Erythroblast (primary cell): Measurements from ENCODE around the gene SLC16A1.
A peak's percentile ranks its signal among the peaks of the same experiment; 100 is the strongest.

ENCODE experiments used
- DNase-seq, 2 experiments: peaks; one replicate each; lab custom pipeline; 2025; lab: John Stamatoyannopoulos, UW
- GATA1 ChIP-seq: IDR thresholded peaks from 2 replicates; pipeline ENCODE4 v1.6.1; 2011; ENCODE audit warnings: low read depth, mild to moderate bottlenecking, control low read depth, low read length, moderate library complexity
- POLR2A ChIP-seq: IDR thresholded peaks from 2 replicates; pipeline ENCODE4 v1.6.1; 2011; ENCODE audit warnings: mild to moderate bottlenecking, low read length

SLC16A1 gene

DNA sequence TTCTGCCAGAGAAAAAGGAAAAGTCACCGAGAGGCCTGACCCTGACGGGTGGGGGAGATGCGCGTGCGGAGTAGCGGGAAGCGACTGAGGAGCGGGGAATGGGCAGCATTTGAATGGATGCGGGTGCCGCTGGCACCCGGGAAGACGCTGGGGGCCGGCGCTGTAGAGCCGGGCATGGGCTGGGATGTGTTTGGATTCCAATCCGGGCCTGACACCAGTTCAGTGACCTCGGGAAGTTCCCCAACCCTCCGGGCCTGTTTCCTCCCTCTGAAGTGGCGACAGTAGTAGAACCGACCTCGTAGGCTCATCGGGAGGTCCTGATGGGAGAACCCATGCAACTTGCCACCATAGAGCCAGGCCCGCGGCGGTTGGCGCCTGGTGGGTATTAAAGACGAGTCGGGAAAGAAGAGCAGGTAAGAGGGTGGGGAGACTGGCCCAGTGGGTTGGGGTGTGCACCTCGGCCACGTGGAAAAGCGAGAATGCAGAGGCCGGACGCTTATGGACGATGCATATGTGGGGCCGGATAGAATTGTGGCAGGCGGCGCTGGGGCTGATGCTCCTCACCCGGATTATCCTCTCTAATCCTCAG lies 642 bp upstream of the SLC16A1 start:
- peak; percentile 61 to 63 for DNase-seq
- TF ChIP-seq POLR2A: no peak
- TF ChIP-seq GATA1: no peak

DNA sequence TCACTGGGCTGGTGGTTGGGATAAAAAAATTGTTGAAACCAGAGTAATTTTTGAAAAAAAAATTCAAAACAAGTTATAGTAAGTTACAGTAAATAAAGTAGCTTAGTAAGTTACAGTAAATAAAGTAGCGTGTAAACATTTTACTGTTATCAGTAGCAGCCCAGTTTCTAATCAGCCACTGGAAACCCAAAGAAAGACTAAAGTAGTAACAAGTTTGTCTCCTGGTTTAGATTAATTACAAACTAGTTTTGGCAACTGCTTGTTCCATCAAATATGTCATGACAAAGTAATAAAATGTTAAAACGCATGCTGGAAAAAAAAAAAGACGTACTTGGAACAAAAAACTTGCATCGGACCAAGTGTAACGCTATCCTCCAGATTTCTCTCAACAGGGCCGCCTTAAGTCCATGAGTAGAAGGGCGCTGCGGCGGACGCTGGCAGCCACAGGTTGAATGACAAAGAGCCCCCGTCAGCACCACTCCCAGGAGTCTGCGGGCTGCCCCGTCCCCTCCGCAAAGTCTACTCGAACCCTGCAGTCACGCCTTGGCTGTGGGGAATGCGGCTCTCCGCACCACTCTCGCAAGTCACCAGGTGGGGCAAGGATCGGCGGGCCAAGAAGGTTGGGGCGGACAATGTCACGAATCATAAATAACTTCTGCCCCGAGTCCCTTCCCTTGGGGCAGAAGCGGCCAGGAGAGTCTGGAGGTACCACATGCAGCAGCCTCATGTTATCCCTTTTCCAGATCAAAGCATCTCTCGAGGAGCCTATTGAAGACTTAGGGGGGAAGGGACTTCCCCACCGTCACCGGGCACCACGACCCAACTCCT lies 837 bp downstream of the SLC16A1 start:
- DNase-seq: peak; percentile 80 to 83
- no peak for TF ChIP-seq POLR2A
- no peak for TF ChIP-seq GATA1

DNA sequence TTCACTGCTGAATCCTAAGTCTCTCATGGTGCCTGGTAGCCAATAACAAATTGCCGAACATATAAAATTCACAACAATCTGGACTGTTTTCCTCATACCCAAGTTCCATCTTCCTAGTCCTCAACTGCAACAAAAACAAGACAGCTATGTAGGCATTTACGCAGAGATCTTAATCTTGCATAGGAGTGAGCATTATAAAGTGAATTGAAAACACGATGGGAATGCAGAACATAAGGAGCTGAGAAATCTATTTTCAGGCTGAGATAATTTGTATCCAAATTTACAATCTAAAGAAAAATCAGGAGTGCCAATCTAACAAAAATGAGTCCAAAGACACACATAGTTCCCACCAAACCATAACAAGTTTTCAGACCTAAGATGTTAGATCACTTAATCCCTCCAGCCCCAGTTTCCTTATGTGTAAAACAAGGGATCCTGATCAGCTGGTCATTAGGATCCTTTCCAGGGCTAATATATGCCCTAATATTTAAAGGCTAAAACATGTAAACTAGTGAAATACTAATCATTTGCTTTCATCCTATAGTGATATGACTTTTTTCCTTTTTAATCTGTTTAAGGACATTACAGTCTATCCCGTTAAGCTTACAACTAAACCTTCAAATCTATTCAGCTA lies 1.9 kb downstream of the SLC16A1 start:
- TF ChIP-seq POLR2A: no peak
- no peak for TF ChIP-seq GATA1
- peak; percentile 9 to 44 for DNase-seq

DNA sequence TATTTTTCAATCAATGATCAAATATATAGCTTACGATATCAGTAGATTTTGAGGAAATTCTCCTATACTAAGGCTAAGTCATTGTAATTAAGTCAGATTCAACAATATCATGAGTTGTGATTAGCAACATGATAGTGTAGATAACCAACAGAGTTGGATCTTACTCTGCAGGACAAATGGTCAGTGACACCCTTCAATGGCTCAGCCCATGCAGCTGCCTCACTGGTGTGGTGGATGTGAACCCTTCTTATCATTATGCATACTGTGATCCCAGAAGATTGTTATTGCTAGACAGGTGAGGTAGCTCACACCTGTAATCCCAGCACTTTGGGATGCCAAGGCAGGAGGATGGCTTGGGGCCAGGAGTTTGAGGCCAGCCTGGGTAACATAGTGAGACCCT lies 5.6 kb downstream of the SLC16A1 start:
- no peak for TF ChIP-seq GATA1

DNA sequence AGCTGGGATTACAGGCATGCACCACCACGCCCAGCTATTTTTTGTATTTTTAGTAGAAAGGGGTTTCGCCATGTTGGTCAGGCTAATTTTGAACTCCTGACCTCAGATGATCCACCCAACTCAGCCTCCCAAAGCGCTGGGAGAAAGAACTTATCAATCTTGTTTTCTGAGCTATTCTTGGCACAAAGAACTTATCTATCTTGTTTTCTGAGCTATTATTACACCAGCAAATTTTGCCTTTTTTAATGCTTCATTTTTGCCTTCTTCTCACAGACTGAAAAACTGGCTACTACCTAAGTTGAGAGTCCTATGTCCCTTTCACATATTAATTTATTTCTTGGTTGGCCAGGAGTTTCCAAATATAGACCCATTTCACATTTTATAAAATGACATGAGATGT lies 9.3 kb downstream of the SLC16A1 start:
- DNase-seq: no peak
- TF ChIP-seq GATA1 (no peak), POLR2A (no peak)

More for the DNA sequence above, 5.6 kb downstream of the SLC16A1 start:
- peak in 1 of 2 experiments; percentile 18 for DNase-seq

DNA sequence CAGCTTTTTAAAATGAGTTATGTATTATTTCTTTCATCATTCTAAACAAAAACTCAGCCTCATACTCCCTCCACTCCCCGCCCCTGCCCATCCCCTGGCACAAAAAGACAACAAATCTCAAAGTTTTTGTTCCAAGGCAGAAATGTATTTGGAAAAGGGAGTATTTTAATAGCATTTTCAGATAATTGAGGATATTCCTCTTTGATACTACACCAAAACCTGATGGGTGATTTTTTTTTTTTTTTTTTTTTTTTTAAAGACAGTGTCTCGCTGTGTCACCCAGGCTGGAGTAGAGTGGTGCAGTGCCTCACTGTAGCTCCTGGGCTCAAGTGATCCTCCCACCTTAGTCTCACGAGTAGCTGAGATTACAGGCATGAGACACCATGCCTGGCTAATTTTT lies 16.2 kb downstream of the SLC16A1 start:
- DNase-seq: no peak

DNA sequence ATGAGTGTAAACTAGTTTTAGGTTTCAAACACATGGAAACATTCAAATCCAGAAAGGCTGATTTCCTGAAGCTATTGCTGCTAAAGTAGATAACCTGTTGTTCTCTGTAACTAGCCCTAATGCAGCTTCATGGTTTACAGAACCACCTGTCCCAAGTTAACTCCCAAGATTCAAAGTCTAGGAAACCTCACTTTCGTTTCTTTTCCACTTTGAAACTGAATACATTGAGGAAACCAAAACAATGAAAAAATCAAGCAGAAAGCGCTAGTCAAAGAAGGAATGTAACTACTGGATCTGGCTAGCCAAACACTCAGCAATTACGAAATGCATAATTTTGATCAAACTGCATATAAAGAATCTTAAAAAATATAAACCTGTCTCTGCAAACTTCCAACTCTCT lies 17.8 kb downstream of the SLC16A1 start:
- TF ChIP-seq POLR2A (no peak), GATA1 (no peak)

More for the DNA sequence above, 16.2 kb downstream of the SLC16A1 start:
- TF ChIP-seq POLR2A (no peak), GATA1 (no peak)

DNA sequence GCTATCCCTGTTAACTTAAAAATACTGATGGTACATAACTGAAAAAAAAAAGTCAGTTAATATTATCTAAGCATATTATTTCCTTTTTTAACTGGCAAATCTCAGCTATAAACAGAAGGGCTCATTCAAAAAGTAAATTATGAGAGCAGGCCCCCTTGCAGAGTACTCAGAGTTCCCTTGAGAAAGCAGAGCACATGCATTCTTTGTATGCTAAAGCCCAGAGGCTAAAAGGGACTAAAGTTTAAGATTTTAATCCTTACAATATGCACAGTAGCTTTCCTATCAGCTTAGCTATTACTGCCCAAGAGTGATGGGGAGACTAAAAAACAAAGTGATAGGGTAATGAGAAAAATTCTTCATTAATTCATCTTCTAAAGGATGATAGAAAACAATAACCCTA lies 18.5 kb downstream of the SLC16A1 start:
- no peak for DNase-seq
- TF ChIP-seq GATA1: no peak
- TF ChIP-seq POLR2A: no peak

More for the DNA sequence above, 17.8 kb downstream of the SLC16A1 start:
- no peak for DNase-seq

DNA sequence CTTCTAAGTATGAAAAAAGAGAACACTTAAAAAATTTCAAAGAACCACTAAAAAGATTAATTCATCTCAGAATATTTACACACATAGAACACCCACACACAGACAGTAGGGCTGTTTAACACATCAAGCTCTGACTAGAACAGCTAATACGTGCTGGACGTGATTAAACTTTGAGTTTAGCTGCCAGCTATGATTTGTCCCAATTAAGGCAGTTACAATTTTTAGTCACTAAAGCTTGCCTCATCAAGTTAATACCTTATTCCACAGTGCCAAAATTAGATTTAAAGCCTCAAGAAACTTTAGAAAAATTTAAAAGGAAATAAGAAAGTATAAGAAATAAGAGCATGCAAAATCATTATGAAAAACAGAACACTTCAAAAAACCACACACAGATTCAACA lies 18.9 kb downstream of the SLC16A1 start:
- no peak for DNase-seq
- TF ChIP-seq POLR2A (no peak), GATA1 (no peak)

DNA sequence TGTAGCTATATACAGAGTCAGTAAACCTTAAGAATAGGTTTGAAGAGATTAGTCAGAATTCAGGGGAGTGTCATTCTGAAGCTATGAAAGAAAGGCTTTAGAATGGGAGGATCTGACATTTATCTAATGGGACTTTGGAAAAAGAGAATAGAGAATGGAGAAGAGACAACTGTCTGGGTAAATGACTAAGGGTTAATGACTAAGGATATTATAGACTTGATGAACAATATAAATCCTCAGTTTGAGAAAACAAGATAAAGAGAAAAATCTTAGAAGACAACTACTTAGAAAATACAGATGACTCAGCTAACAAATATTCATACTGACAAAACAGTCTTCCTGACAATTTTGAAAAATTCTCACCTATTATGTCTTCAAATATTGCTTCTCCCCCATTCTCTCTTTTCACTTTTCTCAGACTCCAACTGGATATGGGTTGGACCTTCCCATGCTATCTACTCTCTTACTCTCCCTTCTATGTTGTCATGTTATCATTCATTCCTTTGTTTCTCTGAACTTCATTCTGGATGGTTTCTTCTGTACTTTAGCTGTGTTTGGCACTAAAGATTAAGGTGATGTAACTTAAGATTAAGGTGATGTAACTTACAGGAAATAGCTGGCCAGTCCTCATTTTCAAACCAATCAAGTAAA lies 20.4 kb downstream of the SLC16A1 start:
- DNase-seq: peak; percentile 46 to 68
- TF ChIP-seq POLR2A: no peak
- no peak for TF ChIP-seq GATA1

DNA sequence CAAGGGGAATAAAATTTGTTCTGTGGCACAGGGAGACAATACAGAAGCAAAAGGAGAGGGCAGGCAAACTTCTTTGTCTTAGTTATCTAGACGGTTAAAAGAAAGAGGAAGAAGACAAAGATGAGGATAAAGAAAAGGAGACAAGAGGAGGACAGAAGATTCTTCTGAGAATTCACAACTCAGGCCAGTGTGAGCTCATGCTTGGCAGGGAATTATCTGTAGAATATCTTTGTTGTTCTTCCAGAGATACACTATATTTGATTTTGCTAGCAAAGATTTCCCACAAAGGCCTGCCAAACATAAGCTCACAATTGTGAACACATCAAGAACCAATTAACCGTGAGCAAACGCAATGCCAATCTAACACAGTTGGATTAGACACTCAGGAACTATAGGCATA lies 21.4 kb downstream of the SLC16A1 start:
- TF ChIP-seq POLR2A (no peak), GATA1 (no peak)
- no peak for DNase-seq

DNA sequence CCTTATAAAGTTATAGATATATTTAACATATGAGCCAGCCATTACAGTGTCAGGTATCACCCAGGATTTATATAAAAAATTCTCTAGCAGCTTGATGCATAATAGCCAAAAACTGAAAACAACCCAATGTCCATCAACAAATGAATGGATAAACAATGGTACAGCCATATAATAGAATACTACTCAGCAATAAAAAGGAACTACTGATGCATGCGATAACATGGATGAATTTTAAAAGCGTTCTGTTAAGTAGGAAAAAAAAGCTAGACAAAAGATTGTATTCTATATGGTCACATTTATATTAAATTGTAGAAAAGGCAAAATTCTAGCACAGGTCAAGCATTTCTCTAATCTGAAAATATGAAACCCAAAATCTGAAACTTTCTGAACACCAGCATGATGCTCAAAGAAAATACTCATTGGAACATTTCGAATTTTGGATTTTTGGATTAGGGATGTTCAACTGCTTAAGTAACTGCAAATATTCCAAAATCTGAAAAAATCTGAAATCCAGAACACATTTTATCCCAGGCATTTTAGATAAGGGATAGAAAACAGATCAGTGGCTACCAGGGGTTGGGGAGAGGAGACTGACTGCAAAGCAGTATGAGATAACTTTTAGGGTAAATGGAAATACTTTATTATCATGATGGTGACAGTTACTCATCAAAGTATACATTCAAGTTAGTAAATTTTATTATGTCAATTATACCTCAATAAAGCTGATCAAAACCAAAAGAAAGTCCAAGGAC lies 22.0 kb downstream of the SLC16A1 start:
- DNase-seq: peak in 1 of 2 experiments; percentile 5
- TF ChIP-seq GATA1 (no peak), POLR2A (no peak)

DNA sequence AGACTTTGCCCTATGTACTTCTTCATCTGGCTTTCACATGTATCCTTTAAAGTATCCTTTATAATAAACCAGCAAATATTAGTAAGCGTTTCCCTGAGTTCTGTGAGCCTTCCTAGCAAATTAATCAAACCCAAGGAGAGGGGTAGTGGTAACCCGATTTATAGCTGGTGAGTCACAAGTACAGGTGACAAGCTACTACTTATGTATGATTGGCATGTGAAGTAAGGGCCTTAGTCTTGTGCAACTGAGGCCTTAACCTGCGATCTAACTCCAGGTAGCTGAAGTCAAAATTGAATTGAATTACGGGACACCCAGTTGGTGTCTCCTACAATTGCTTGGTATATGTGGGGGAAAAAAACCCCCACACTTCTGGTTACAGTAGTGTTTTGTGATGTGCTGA lies 26.0 kb downstream of the SLC16A1 start:
- no peak for TF ChIP-seq POLR2A
- no peak for TF ChIP-seq GATA1
- no peak for DNase-seq
